ENCODE measurements around the gene HOTAIR. TPM values are rescaled to one million over a fixed set of nuclear protein-coding genes. Genes with fewer than 3 reads are reported as not detected.

HOTAIR gene
- polyA plus RNA-seq, 3 donors, result not detected

GRCh38 chr12:53949631-53950436 is 24.9 kb downstream of the HOTAIR start:
- H3K27me3 ChIP-seq (ENCODE audit: control insufficient read depth in 2 of 2, insufficient read depth in 2 of 2, low read length in 2 of 2), result peaks cover 89 to 100% of the 10 kb centered on the region in 2 donors
- H3K27me3 Mint-ChIP-seq (ENCODE audit: low read depth in 3 of 3), result peaks cover 99 to 100% (median 100%) of the 10 kb centered on the region in 3 donors
- H3K79me2 ChIP-seq (ENCODE audit: insufficient read depth, low read length), result no peaks in the 10 kb centered on the region
- no peak overlapping the region for H3K9ac ChIP-seq (ENCODE audit: insufficient read depth, low read length, poor library complexity, severe bottlenecking)
- no peak overlapping the region for H3K4me2 ChIP-seq (replicated peaks; ENCODE audit: extremely low read depth, low read length, poor library complexity, severe bottlenecking)
- peaks cover 4 to 9% of the 10 kb centered on the region in 2 donors for H3K36me3 Mint-ChIP-seq
- H3K4me1 ChIP-seq (ENCODE audit: control insufficient read depth in 1 of 2, insufficient read depth in 2 of 2, low read length in 2 of 2), result no peaks in the 10 kb centered on the region
- peak overlapping the region in 1 of 2 donors; percentile 75 for H3K4me3 Mint-ChIP-seq
- TF ChIP-seq CTCF (IDR thresholded peaks at IDR 0.05), result no peak
- no peaks in the 10 kb centered on the region for H3K36me3 ChIP-seq (replicated peaks in 1 of 2; ENCODE audit: control insufficient read depth in 1 of 2, insufficient read depth in 2 of 2, low read length in 2 of 2)
- H3K4me1 Mint-ChIP-seq, result peaks cover 3% of the 10 kb centered on the region
- peaks cover 3 to 88% of the 10 kb centered on the region in 2 donors for H3K9me3 ChIP-seq (replicated peaks in 1 of 2; ENCODE audit: control insufficient read depth in 1 of 2, insufficient read depth in 1 of 2, low read length in 2 of 2)
- H2AFZ ChIP-seq (ENCODE audit: insufficient read depth, low read depth, low read length, poor library complexity, severe bottlenecking), result no peak overlapping the region
- 3% methylated on average over 31 of the region's 34 CpGs for WGBS (ENCODE audit: insufficient coverage)
- DNase-seq, result no peak
- no peak overlapping the region for H3K27ac Mint-ChIP-seq
- no peak overlapping the region for H3K27ac ChIP-seq (ENCODE audit: low read depth in 1 of 2, low read length in 2 of 2)
- intact Hi-C loops (cut with micrococcal nuclease), result loop anchor here in 1 of 2 donors (5.0 kb wide), 1 partner anchor 47 kb away; no protein-coding TSS in a partner anchor
- peaks cover 0 to 47% (median 20%) of the 10 kb centered on the region in 7 donors for H3K9me3 Mint-ChIP-seq
- H3K4me3 ChIP-seq (replicated peaks in 1 of 3; ENCODE audit: low read depth in 2 of 3, low read length in 3 of 3), result no peak overlapping the region
- no peaks in the 10 kb centered on the region for H4K20me1 ChIP-seq (ENCODE audit: insufficient read depth, low read length)

- no peak overlapping the region for H3K27ac Mint-ChIP-seq
- H3K9ac ChIP-seq (ENCODE audit: insufficient read depth, low read length, poor library complexity, severe bottlenecking), result no peak overlapping the region
- H3K4me1 Mint-ChIP-seq, result peaks cover 3% of the 10 kb centered on the region
- no peak for DNase-seq
- H3K4me3 ChIP-seq (replicated peaks in 1 of 3; ENCODE audit: low read depth in 2 of 3, low read length in 3 of 3), result no peak overlapping the region
- intact Hi-C loops (cut with micrococcal nuclease), result no loop called here
- TF ChIP-seq CTCF (IDR thresholded peaks at IDR 0.05), result no peak
- H3K9me3 ChIP-seq (replicated peaks in 1 of 2; ENCODE audit: control insufficient read depth in 1 of 2, insufficient read depth in 1 of 2, low read length in 2 of 2), result peaks cover 0 to 89% of the 10 kb centered on the region in 2 donors
- H3K4me2 ChIP-seq (replicated peaks; ENCODE audit: extremely low read depth, low read length, poor library complexity, severe bottlenecking), result no peak overlapping the region
- peaks cover 91 to 100% of the 10 kb centered on the region in 2 donors for H3K27me3 ChIP-seq (ENCODE audit: control insufficient read depth in 2 of 2, insufficient read depth in 2 of 2, low read length in 2 of 2)
- peaks cover 4 to 6% of the 10 kb centered on the region in 2 donors for H3K36me3 Mint-ChIP-seq
- H2AFZ ChIP-seq (ENCODE audit: insufficient read depth, low read depth, low read length, poor library complexity, severe bottlenecking), result no peak overlapping the region
- no peak overlapping the region for H3K27ac ChIP-seq (ENCODE audit: low read depth in 1 of 2, low read length in 2 of 2)
- no peaks in the 10 kb centered on the region for H3K36me3 ChIP-seq (replicated peaks in 1 of 2; ENCODE audit: control insufficient read depth in 1 of 2, insufficient read depth in 2 of 2, low read length in 2 of 2)
- peaks cover 99 to 100% (median 100%) of the 10 kb centered on the region in 3 donors for H3K27me3 Mint-ChIP-seq (ENCODE audit: low read depth in 3 of 3)
- H4K20me1 ChIP-seq (ENCODE audit: insufficient read depth, low read length), result no peaks in the 10 kb centered on the region
- no peaks in the 10 kb centered on the region for H3K4me1 ChIP-seq (ENCODE audit: control insufficient read depth in 1 of 2, insufficient read depth in 2 of 2, low read length in 2 of 2)
- peak overlapping the region in 1 of 2 donors; percentile 75 for H3K4me3 Mint-ChIP-seq
- H3K79me2 ChIP-seq (ENCODE audit: insufficient read depth, low read length), result no peaks in the 10 kb centered on the region
- 14% methylated on average over 2 of the region's 9 CpGs for WGBS (ENCODE audit: insufficient coverage)
- peaks cover 0 to 38% (median 15%) of the 10 kb centered on the region in 7 donors for H3K9me3 Mint-ChIP-seq
Observed at GRCh38 chr12:53948650-53949593, 25.8 kb downstream of the HOTAIR start.
